ENCODE measurements around the gene KCNQ2. TPM values are rescaled to one million over a fixed set of nuclear protein-coding genes. Genes with fewer than 3 reads are reported as not detected.

KCNQ2 gene
- total and polyA plus RNA-seq, 10 donors, result 0.13 to 3.5 (median 0.45) TPM; not detected in 2

DNA sequence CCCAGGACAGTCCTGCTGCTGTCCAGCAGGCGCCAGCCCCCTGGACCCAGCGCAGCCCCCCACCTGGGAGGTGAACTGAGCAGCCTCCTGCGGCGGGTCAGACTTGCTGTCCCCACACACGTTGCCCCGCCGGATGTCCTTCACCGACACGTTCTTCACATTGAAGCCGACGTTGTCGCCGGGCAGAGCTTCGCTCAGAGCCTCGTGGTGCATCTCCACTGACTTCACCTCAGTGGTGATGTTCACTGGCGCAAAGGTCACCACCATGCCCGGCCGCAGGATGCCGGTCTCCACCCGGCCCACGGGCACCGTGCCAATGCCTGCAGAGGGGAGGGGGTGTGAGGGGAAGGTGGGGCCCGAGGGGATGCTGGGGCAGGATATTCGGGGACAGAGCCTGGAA lies 18.0 kb upstream of the KCNQ2 start:
- H3K9me3 ChIP-seq, result peaks cover 0 to 6% (median 0%) of the 10 kb centered on the region in 8 donors
- no peaks in the 10 kb centered on the region for H3K36me3 ChIP-seq
- 60 to 76% (median 72%) methylated on average over 11 to 24 of the region's 24 CpGs for WGBS, 5 donors
- peaks cover 0 to 12% (median 3%) of the 10 kb centered on the region in 6 donors for H3K4me1 ChIP-seq
- no peak for DNase-seq
- H3K27me3 ChIP-seq (replicated peaks in 1 of 7), result peaks cover 6 to 71% (median 41%) of the 10 kb centered on the region in 7 donors
- no peak overlapping the region for H3K4me3 ChIP-seq
- TF ChIP-seq POLR2AphosphoS5 (IDR thresholded peaks at IDR 0.05), result no peak
- TF ChIP-seq, protein P1, sequence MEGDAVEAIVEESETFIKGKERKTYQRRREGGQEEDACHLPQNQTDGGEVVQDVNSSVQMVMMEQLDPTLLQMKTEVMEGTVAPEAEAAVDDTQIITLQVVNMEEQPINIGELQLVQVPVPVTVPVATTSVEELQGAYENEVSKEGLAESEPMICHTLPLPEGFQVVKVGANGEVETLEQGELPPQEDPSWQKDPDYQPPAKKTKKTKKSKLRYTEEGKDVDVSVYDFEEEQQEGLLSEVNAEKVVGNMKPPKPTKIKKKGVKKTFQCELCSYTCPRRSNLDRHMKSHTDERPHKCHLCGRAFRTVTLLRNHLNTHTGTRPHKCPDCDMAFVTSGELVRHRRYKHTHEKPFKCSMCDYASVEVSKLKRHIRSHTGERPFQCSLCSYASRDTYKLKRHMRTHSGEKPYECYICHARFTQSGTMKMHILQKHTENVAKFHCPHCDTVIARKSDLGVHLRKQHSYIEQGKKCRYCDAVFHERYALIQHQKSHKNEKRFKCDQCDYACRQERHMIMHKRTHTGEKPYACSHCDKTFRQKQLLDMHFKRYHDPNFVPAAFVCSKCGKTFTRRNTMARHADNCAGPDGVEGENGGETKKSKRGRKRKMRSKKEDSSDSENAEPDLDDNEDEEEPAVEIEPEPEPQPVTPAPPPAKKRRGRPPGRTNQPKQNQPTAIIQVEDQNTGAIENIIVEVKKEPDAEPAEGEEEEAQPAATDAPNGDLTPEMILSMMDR (IDR thresholded peaks at IDR 0.05 in 8 of 11, conservative IDR thresholded peaks at IDR 0.05 in 3 of 11), result no peak
- TF ChIP-seq POLR2A (IDR thresholded peaks at IDR 0.05), result no peak
- intact Hi-C loops (cut with DNase I; ENCODE audit: low total_unique reads), result no loop called here
- H3K27ac ChIP-seq, result no peak overlapping the region

DNA sequence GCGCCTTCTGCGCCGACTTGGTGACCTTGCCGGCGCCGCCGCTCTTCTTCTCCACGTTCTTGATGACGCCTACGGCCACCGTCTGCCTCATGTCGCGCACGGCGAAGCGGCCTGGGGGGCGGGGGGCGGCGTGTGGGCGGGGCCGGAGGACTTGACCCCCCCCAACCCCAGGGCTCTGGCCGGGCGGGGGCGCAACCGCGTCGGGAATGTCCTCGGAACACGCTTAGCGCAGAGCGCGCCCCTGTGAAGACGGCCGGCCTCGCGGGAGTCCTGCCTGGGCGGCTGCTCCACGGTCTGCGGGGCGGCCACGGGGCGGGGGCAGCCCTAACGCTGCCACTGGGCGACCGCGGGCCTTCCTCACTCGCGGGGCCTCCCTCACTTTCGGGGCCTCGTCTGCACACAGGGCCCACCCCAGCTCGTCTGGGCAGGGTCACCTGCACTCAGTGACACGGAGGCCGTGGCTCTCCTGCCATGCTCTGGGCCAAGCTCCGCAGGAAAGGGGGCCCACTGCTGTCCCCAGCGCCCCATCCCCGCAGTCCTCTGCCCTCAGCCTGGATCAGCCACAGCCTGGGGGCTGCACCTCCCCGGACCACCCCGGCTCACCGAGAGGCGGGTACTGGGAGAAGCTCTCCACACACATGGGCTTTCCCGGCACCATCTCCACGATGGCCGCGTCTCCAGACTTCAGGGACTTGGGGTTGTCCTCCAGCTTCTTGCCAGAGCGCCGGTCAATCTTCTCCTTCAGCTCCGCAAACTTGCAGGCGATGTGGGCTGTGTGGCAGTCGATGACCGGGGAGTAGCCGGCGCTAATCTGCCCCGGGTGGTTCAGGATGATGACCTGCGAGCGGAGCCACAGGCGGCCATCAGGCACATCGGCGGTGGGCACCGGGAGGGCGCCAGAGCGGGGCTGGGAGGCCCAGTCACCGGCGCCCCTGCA lies 16.1 kb upstream of the KCNQ2 start:
- H3K4me3 ChIP-seq, result peak overlapping the region in 2 of 8 donors; percentile 13 to 19
- H3K4me1 ChIP-seq, result peaks cover 0 to 12% (median 3%) of the 10 kb centered on the region in 6 donors
- H3K27me3 ChIP-seq (replicated peaks in 1 of 7), result peaks cover 6 to 79% (median 53%) of the 10 kb centered on the region in 7 donors
- intact Hi-C loops (cut with DNase I; ENCODE audit: low total_unique reads), result no loop called here
- no peaks in the 10 kb centered on the region for H3K36me3 ChIP-seq
- DNase-seq, result no peak
- H3K9me3 ChIP-seq, result peaks cover 0 to 6% (median 0%) of the 10 kb centered on the region in 8 donors
- no peak overlapping the region for H3K27ac ChIP-seq
- WGBS, 5 donors, result 16 to 29% (median 19%) methylated on average over 22 to 83 of the region's 83 CpGs
- TF ChIP-seq POLR2A (IDR thresholded peaks at IDR 0.05) (no peak), POLR2AphosphoS5 (IDR thresholded peaks at IDR 0.05) (no peak)
- TF ChIP-seq, protein P1 (IDR thresholded peaks at IDR 0.05 in 8 of 11, conservative IDR thresholded peaks at IDR 0.05 in 3 of 11), result no peak

DNA sequence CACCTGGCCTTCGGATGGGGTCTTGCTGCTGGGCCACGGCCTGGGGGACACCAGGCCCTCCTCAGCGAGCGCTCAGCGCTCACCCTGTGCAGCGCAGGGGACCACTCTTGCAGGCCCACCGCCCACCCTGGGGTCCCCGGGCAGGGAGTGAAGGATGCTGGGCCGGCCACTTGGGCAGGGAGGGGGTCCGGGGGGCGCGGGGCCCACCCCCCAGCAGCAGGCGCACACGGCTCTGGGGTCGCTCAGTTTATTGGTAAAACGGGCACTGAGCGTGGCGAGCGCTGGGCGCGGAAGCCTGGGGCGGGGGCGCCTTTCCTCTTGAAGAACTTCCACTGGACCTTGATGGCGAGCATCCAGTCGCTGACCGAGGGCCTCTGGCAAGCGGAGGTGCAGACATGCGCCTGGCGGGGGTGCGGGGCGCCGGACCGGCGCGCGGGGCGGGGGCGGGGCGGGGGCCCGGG lies 15.4 kb upstream of the KCNQ2 start:
- intact Hi-C loops (cut with DNase I; ENCODE audit: low total_unique reads), result no loop called here
- Histone ChIP-seq H3K27ac (no peak overlapping the region), H3K36me3 (no peaks in the 10 kb centered on the region), H3K9me3 (peaks cover 0 to 6% (median 0%) of the 10 kb centered on the region in 8 donors), H3K4me1 (peaks cover 0 to 17% (median 3%) of the 10 kb centered on the region in 6 donors), H3K4me3 (no peak overlapping the region), H3K27me3 (replicated peaks in 1 of 7) (peaks cover 6 to 86% (median 55%) of the 10 kb centered on the region in 7 donors)
- WGBS, 5 donors, result 14 to 28% (median 15%) methylated on average over 10 to 39 of the region's 40 CpGs
- TF ChIP-seq POLR2A (IDR thresholded peaks at IDR 0.05), result no peak
- TF ChIP-seq, protein P1 (IDR thresholded peaks at IDR 0.05 in 8 of 11, conservative IDR thresholded peaks at IDR 0.05 in 3 of 11), result no peak
- TF ChIP-seq POLR2AphosphoS5 (IDR thresholded peaks at IDR 0.05), result no peak
- DNase-seq, result no peak

Data from spleen (tissue), 11 donors.